Smooth muscle cell (in vitro differentiated cells): ENCODE measurements around the gene MYRFL. TPM values are rescaled to one million over a fixed set of nuclear protein-coding genes. Genes with fewer than 3 reads are reported as not detected.

Experiments
- DNase-seq: peaks from one replicate; lab custom pipeline; 2025; ENCODE audit not compliant: unreplicated experiment; lab: John Stamatoyannopoulos, UW
- H2AFZ ChIP-seq: fragments of 200-600 bp; sonication (generic); 2 replicates; pipeline ENCODE4 v1.6.0; 2016; ENCODE audit warnings: antibody characterized with exemption, low read depth, mild to moderate bottlenecking
- H3F3A ChIP-seq: fragments of 200-600 bp; sonication (generic); 2 replicates; pipeline ENCODE4 v1.6.0; 2017; ENCODE audit warnings: antibody characterized with exemption, low read depth
- H3K27ac ChIP-seq: fragments of 200-600 bp; sonication (generic); 2 replicates; pipeline ENCODE4 v1.5.1; 2016; ENCODE audit warnings: low read depth, mild to moderate bottlenecking
- H3K27me3 ChIP-seq: fragments of 200-600 bp; sonication (generic); 2 replicates; pipeline ENCODE4 v1.6.1; 2016; ENCODE audit warnings: low read depth, mild to moderate bottlenecking
- H3K36me3 ChIP-seq: fragments of 200-600 bp; sonication (generic); 2 replicates; pipeline ENCODE4 v1.5.1; 2016; ENCODE audit warnings: low read depth
- H3K4me1 ChIP-seq: fragments of 200-600 bp; sonication (generic); 2 replicates; pipeline ENCODE4 v1.5.1; 2016; ENCODE audit warnings: low read depth
- H3K4me2 ChIP-seq: fragments of 200-600 bp; sonication (generic); 2 replicates; pipeline ENCODE4 v1.6.0; 2016; ENCODE audit warnings: mild to moderate bottlenecking
- H3K4me3 ChIP-seq: fragments of 200-600 bp; sonication (generic); 2 replicates; pipeline ENCODE4 v1.5.1; 2016; ENCODE audit warnings: mild to moderate bottlenecking
- H3K79me2 ChIP-seq: fragments of 200-600 bp; sonication (generic); 2 replicates; pipeline ENCODE4 v1.6.0; 2016; ENCODE audit warnings: low read depth, mild to moderate bottlenecking
- H3K9ac ChIP-seq: fragments of 200-600 bp; sonication (generic); 2 replicates; pipeline ENCODE4 v1.6.0; 2016; ENCODE audit warnings: low read depth
- H3K9me3 ChIP-seq: fragments of 200-600 bp; sonication (generic); replicated peaks from 2 replicates; pipeline ENCODE4 v1.5.1; 2016; ENCODE audit warnings: low read depth
- H4K20me1 ChIP-seq: fragments of 200-600 bp; sonication (generic); 2 replicates; pipeline ENCODE4 v1.6.0; 2016; ENCODE audit warnings: low read depth
- WGBS: methylation state at CpG from one replicate; pipeline ENCODE4 v1.1.7; 2016; ENCODE audit warnings: low lambda C conversion rate; 5-methylcytosine and 5-hydroxymethylcytosine counted together
- polyA plus RNA-seq: library from polyadenylated mRNA; unstranded; fragments of >200 nt; fragmentation: Nextera tagmentation; extraction: Ambion mirVana; gene quantifications from 2 replicates; pipeline ENCODE4 v1.2.1, GENCODE V29; 2016
- total RNA-seq: library from RNA; depleted of rRNA; stranded (reverse); fragments of >200 nt; gene quantifications from 2 replicates; pipeline ENCODE4 v1.2.3, GENCODE V29; 2014
- TF ChIP-seq, protein P1 (sequence below): fragments of 200-600 bp; sonication (generic); IDR thresholded peaks from 2 replicates; pipeline ENCODE4 v1.5.1; 2017; ENCODE audit warnings: borderline replicate concordance, mild to moderate bottlenecking, antibody characterized with exemption; ENCODE audit not compliant: insufficient read depth, poor library complexity, severe bottlenecking

Gene MYRFL
- total and polyA plus RNA-seq, 2 experiments from 2014 or later: not detected

DNA sequence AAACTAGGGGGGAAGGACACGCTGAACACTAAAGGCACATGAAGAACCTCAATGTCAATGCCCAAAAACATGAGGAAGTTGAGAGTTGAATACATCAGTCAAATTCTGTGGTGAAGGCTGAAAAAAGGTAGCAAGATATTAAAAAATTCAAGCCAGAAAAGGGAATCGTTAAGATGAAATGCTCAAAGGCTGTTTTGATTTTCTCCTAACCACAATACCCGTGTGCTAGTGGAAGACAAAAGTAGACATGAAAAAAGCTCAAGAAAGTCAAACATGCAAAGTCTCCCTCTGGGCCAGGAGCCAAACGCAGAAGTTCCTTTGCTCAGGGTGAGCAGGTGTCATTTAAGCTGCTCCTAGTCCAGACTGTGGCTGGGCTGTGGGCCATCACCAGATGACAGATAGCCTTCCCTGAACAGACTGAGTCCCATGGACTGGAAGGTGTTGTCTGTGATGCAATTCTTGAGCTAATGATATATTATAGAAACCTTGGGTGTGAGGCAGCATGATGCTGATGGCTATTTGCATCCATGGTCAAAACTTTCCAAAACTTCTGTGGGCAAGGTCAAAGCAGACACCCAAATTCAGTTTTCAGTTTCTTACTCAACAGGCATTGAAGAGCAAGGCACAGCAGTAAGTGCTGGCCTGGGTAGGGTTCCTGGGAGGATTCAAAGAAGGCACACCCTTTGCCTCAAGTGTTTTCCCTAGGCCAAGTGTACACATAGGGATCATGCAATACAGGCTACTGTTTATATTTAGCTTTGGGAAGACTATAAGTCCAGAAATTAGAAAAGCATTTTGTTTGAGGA lies 81.6 kb downstream of the MYRFL start:
- Histone ChIP-seq H4K20me1 (no peaks in the 10 kb centered on the region), H3K27ac (no peak overlapping the region), H3K9me3 (no peaks in the 10 kb centered on the region), H3K4me2 (no peak overlapping the region), H3K4me1 (peaks cover 22% of the 10 kb centered on the region), H3K27me3 (no peaks in the 10 kb centered on the region), H3F3A (no peaks in the 10 kb centered on the region), H2AFZ (no peak overlapping the region), H3K4me3 (no peak overlapping the region), H3K79me2 (no peaks in the 10 kb centered on the region), H3K36me3 (no peaks in the 10 kb centered on the region), H3K9ac (no peak overlapping the region)
- DNase-seq: no peak
- TF ChIP-seq, protein P1, sequence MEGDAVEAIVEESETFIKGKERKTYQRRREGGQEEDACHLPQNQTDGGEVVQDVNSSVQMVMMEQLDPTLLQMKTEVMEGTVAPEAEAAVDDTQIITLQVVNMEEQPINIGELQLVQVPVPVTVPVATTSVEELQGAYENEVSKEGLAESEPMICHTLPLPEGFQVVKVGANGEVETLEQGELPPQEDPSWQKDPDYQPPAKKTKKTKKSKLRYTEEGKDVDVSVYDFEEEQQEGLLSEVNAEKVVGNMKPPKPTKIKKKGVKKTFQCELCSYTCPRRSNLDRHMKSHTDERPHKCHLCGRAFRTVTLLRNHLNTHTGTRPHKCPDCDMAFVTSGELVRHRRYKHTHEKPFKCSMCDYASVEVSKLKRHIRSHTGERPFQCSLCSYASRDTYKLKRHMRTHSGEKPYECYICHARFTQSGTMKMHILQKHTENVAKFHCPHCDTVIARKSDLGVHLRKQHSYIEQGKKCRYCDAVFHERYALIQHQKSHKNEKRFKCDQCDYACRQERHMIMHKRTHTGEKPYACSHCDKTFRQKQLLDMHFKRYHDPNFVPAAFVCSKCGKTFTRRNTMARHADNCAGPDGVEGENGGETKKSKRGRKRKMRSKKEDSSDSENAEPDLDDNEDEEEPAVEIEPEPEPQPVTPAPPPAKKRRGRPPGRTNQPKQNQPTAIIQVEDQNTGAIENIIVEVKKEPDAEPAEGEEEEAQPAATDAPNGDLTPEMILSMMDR: no peak
- 95% methylated on average over 4 of the region's 4 CpGs for WGBS

DNA sequence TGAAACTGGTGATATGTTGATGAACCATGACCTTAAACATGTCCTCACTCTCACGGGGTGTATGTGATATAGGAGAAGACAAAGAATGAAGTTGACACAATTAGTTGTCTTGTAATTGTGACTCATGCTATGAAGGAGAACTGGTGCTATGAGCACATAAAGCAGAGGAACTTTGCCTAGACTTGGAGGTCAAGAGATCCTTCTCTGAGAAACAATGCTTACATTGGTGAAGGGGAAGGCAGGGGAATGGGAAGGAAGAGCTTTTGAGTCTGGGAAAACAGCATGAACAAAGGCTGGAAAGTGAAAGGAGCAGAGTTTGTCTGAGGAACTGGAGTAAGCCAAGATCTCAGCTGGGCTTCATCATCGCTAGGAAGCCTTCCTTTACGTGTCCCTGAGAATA lies 83.2 kb downstream of the MYRFL start:
- Histone ChIP-seq H3K27me3 (no peaks in the 10 kb centered on the region), H3K4me3 (no peak overlapping the region), H3K27ac (no peak overlapping the region), H3K4me1 (peaks cover 22% of the 10 kb centered on the region), H3K79me2 (no peaks in the 10 kb centered on the region), H2AFZ (no peak overlapping the region), H3K9me3 (no peaks in the 10 kb centered on the region), H3K36me3 (no peaks in the 10 kb centered on the region), H4K20me1 (no peaks in the 10 kb centered on the region), H3K4me2 (no peak overlapping the region), H3F3A (no peaks in the 10 kb centered on the region), H3K9ac (no peak overlapping the region)
- 92% methylated on average over 3 of the region's 3 CpGs for WGBS
- TF ChIP-seq, protein P1: no peak
- DNase-seq: no peak

DNA sequence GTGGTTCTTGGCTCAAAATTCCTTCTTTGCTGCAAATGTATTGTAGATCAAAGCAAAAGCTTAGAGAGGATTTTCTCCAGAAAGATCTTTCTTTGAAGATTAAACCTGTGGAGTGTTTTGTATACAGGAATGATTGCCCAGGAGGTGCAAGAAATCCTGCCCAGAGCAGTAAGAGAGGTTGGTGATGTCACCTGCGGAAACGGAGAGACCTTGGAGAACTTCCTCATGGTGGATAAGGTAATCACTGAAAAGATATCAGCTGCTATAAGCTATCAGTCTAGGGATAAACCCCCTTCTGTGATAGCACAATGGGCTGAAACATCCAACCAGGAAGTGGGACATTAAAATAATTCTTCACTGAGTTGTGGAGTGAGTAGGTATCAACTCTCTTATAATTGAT lies 85.7 kb downstream of the MYRFL start:
- H3K27me3 ChIP-seq: no peaks in the 10 kb centered on the region
- no peaks in the 10 kb centered on the region for H3F3A ChIP-seq
- TF ChIP-seq, protein P1: no peak
- no peaks in the 10 kb centered on the region for H3K36me3 ChIP-seq
- H3K9me3 ChIP-seq: no peaks in the 10 kb centered on the region
- no peaks in the 10 kb centered on the region for H4K20me1 ChIP-seq
- no peak overlapping the region for H3K4me2 ChIP-seq
- no peak overlapping the region for H3K4me3 ChIP-seq
- no peak for DNase-seq
- WGBS: 22% methylated on average over 2 of the region's 2 CpGs
- peaks cover 7% of the 10 kb centered on the region for H3K4me1 ChIP-seq
- no peaks in the 10 kb centered on the region for H3K79me2 ChIP-seq
- H2AFZ ChIP-seq: no peak overlapping the region
- no peak overlapping the region for H3K27ac ChIP-seq
- no peak overlapping the region for H3K9ac ChIP-seq

DNA sequence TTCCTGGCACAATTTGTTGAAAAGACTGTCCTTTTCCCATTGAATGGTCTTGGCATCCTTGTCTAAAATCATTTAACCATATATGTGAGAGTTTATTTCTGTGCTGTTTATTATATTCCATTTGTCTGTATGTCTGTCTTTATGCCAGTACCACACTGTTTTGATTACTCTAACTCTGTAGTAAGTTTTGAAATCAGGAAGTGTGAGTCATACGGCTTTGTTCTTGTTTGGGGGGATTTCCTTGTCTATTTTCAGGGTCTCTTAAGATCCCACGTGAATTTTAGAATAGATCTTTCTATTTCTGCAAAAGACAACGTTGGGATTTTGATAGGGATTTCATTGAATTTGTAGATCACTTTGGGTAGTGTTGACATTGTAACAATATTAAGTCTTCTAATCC lies 88.5 kb downstream of the MYRFL start:
- WGBS: 84% methylated on average over 3 of the region's 3 CpGs
- Histone ChIP-seq H3K4me2 (no peak overlapping the region), H3K9me3 (no peaks in the 10 kb centered on the region), H2AFZ (no peak overlapping the region), H3K27me3 (no peaks in the 10 kb centered on the region), H3K4me1 (peaks cover 7% of the 10 kb centered on the region), H3K4me3 (no peak overlapping the region), H3K36me3 (no peaks in the 10 kb centered on the region), H3K79me2 (no peaks in the 10 kb centered on the region), H3K9ac (no peak overlapping the region), H3K27ac (no peak overlapping the region), H4K20me1 (no peaks in the 10 kb centered on the region), H3F3A (no peaks in the 10 kb centered on the region)
- DNase-seq: no peak
- TF ChIP-seq, protein P1: no peak
